ENCODE data around the gene GPRASP3.

The GPRASP3 gene

GRCh38 chrX:102745857-102746584, 25.5 kb downstream of the GPRASP3 start:
- DNase-seq (ENCODE audit: low read depth in 2 of 2) = no peak

GRCh38 chrX:102765217-102765616, 44.7 kb downstream of the GPRASP3 start:
- peak in 1 of 2 experiments; percentile 19 for DNase-seq (ENCODE audit: low read depth in 2 of 2)

- DNase-seq (ENCODE audit: low read depth in 2 of 2) = peak; percentile 13 to 17
Measured at GRCh38 chrX:102765809-102766208, 45.3 kb downstream of the GPRASP3 start.

- no peak for DNase-seq (ENCODE audit: low read depth in 2 of 2)
Measured at GRCh38 chrX:102767287-102767686, 46.7 kb downstream of the GPRASP3 start.

- peak; percentile 77 to 78 for DNase-seq (ENCODE audit: low read depth in 2 of 2)
Measured at GRCh38 chrX:102768987-102769761, 48.6 kb downstream of the GPRASP3 start.

All from fibroblast of skin of left quadriceps (primary cell).